Skin of body (tissue), 2 donors: Measurements from ENCODE around the gene MYBL2. TPM values are rescaled to one million over a fixed set of nuclear protein-coding genes. Genes with fewer than 3 reads are reported as not detected.

ENCODE experiments used
- DNase-seq: peaks from one replicate; lab custom pipeline; 2025; lab: John Stamatoyannopoulos, UW
- total RNA-seq: library from RNA; depleted of rRNA; stranded (reverse); fragments of >200 nt; gene quantifications from one replicate; pipeline ENCODE4 v1.2.3, GENCODE V29; 2014

The MYBL2 gene
- total RNA-seq, 1 donor from 2014 or later = 4.2 TPM

- no peak for DNase-seq
Observed at GRCh38 chr20:43722153-43722505, 55.2 kb downstream of the MYBL2 start.

GRCh38 chr20:43723186-43723585, 56.3 kb downstream of the MYBL2 start:
- DNase-seq = peak; percentile 83

- no peak for DNase-seq
Observed at GRCh38 chr20:43723735-43724134, 56.8 kb downstream of the MYBL2 start.

GRCh38 chr20:43724383-43724782, 57.5 kb downstream of the MYBL2 start:
- DNase-seq = no peak

- no peak for DNase-seq
Observed at GRCh38 chr20:43725666-43726065, 58.8 kb downstream of the MYBL2 start.

- no peak for DNase-seq
Observed at GRCh38 chr20:43726333-43726732, 59.4 kb downstream of the MYBL2 start.

GRCh38 chr20:43726811-43727338, 60.0 kb downstream of the MYBL2 start, which contains the start of gene GTSF1L:
Gene GTSF1L, minus strand, starts transcription at chr20:43727002. Its CDS starts 308 bp downstream, at chr20:43726694.
- no peak for DNase-seq

- DNase-seq = no peak
Observed at GRCh38 chr20:43727980-43728590, 61.2 kb downstream of the MYBL2 start.

- DNase-seq = no peak
Observed at GRCh38 chr20:43728686-43729255, 61.9 kb downstream of the MYBL2 start.

GRCh38 chr20:43731469-43731868, 64.6 kb downstream of the MYBL2 start:
- DNase-seq = no peak

- no peak for DNase-seq
Observed at GRCh38 chr20:43731927-43732326, 65.0 kb downstream of the MYBL2 start.

GRCh38 chr20:43736588-43737158, 69.8 kb downstream of the MYBL2 start:
- DNase-seq = no peak

- DNase-seq = no peak
Observed at GRCh38 chr20:43737925-43738324, 71.0 kb downstream of the MYBL2 start.

GRCh38 chr20:43739148-43739749, 72.3 kb downstream of the MYBL2 start:
- no peak for DNase-seq

GRCh38 chr20:43740642-43741041, 73.7 kb downstream of the MYBL2 start:
- DNase-seq = no peak

- DNase-seq = no peak
Observed at GRCh38 chr20:43744151-43744611, 77.3 kb downstream of the MYBL2 start.

GRCh38 chr20:43744966-43745730, 78.2 kb downstream of the MYBL2 start:
- DNase-seq = no peak

GRCh38 chr20:43746344-43747137, 79.6 kb downstream of the MYBL2 start:
- no peak for DNase-seq

- no peak for DNase-seq
Observed at GRCh38 chr20:43748274-43748673, 81.4 kb downstream of the MYBL2 start.

- DNase-seq = no peak
Observed at GRCh38 chr20:43749734-43750294, 82.9 kb downstream of the MYBL2 start.
